Endodermal cell (in vitro differentiated cells): ENCODE results near the gene KDELR1. TPM values are rescaled to one million over a fixed set of nuclear protein-coding genes. Genes with fewer than 3 reads are reported as not detected.

Experiments
- DNase-seq: peaks from one replicate; pipeline ENCODE4 v3.0.0-alpha.2; 2017
- H3K27ac ChIP-seq: 2 replicates; pipeline ENCODE4 v1.5.1; 2013; ENCODE audit warnings: mild to moderate bottlenecking, low read depth, low read length, moderate library complexity
- H3K27me3 ChIP-seq: 2 replicates; pipeline ENCODE4 v1.6.1; 2013; ENCODE audit warnings: mild to moderate bottlenecking, low read length, moderate library complexity; ENCODE audit not compliant: insufficient read depth, control insufficient read depth, poor library complexity, severe bottlenecking
- H3K36me3 ChIP-seq: 2 replicates; pipeline ENCODE4 v1.7.0; 2013; ENCODE audit warnings: mild to moderate bottlenecking, low read length, moderate library complexity; ENCODE audit not compliant: control insufficient read depth, insufficient read depth
- H3K4me1 ChIP-seq: one replicate; pipeline ENCODE4 v1.7.0; 2013; ENCODE audit warnings: low read length; ENCODE audit not compliant: control insufficient read depth, insufficient read depth
- H3K4me3 ChIP-seq: 2 replicates; pipeline ENCODE4 v1.5.1; 2013; ENCODE audit warnings: mild to moderate bottlenecking, low read length, moderate library complexity
- H3K9ac ChIP-seq: 2 replicates; pipeline ENCODE4 v1.6.1; 2013; ENCODE audit warnings: mild to moderate bottlenecking, low read length, moderate library complexity; ENCODE audit not compliant: poor library complexity, severe bottlenecking; ENCODE audit errors: extremely low read depth
- H3K9me3 ChIP-seq: 2 replicates; pipeline ENCODE4 v1.6.1; 2013; ENCODE audit warnings: mild to moderate bottlenecking, low read length, moderate library complexity; ENCODE audit not compliant: control insufficient read depth
- H3K27ac Mint-ChIP-seq: 2 replicates; pipeline ENCODE4 v1.8.0; 2020; ENCODE audit warnings: mixed read lengths
- H3K27me3 Mint-ChIP-seq: 2 replicates; pipeline ENCODE4 v1.8.0; 2021; ENCODE audit warnings: mild to moderate bottlenecking, mixed read lengths; ENCODE audit not compliant: insufficient read depth
- H3K36me3 Mint-ChIP-seq: 2 replicates; pipeline ENCODE4 v1.8.0; 2020; ENCODE audit warnings: low read depth, mixed read lengths
- H3K4me1 Mint-ChIP-seq: 2 replicates; pipeline ENCODE4 v1.8.0; 2020; ENCODE audit warnings: mixed read lengths
- H3K4me3 Mint-ChIP-seq: 2 replicates; pipeline ENCODE4 v1.8.0; 2020; ENCODE audit warnings: mild to moderate bottlenecking, moderate library complexity, mixed read lengths
- H3K9me3 Mint-ChIP-seq: 2 replicates; pipeline ENCODE4 v1.8.0; 2020; ENCODE audit warnings: mild to moderate bottlenecking, mixed read lengths
- WGBS, 2 experiments: methylation state at CpG; one replicate each; pipeline versions ENCODE4 v1.1.5 to v1.1.7; 2013; ENCODE audit warnings: missing lambda C conversion rate in 2 of 2, mixed read lengths in 1 of 2; ENCODE audit not compliant: insufficient coverage in 1 of 2, insufficient read length in 1 of 2; 5-methylcytosine and 5-hydroxymethylcytosine counted together
- total RNA-seq, 2 donors: library from RNA; stranded (reverse); fragmentation: NEBNext Ultra II Directional in 1 of 2; extraction: Animal tissue kit (Norgen Biotek cat#: 25700) in 1 of 2; gene quantifications; 2 replicates in 1 of 2; 3 replicates in 1 of 2; pipeline ENCODE4 v1.2.1, GENCODE V29; 2021
- TF ChIP-seq, protein P1 (sequence below): fragments of 200-600 bp; sonication (generic); conservative IDR thresholded peaks from 2 replicates; pipeline ENCODE4 v1.5.0; 2021; ENCODE audit warnings: antibody characterized with exemption, mild to moderate bottlenecking

The KDELR1 gene
- total RNA-seq, 2 donors from 2014 or later, result 227 to 285 TPM

DNA sequence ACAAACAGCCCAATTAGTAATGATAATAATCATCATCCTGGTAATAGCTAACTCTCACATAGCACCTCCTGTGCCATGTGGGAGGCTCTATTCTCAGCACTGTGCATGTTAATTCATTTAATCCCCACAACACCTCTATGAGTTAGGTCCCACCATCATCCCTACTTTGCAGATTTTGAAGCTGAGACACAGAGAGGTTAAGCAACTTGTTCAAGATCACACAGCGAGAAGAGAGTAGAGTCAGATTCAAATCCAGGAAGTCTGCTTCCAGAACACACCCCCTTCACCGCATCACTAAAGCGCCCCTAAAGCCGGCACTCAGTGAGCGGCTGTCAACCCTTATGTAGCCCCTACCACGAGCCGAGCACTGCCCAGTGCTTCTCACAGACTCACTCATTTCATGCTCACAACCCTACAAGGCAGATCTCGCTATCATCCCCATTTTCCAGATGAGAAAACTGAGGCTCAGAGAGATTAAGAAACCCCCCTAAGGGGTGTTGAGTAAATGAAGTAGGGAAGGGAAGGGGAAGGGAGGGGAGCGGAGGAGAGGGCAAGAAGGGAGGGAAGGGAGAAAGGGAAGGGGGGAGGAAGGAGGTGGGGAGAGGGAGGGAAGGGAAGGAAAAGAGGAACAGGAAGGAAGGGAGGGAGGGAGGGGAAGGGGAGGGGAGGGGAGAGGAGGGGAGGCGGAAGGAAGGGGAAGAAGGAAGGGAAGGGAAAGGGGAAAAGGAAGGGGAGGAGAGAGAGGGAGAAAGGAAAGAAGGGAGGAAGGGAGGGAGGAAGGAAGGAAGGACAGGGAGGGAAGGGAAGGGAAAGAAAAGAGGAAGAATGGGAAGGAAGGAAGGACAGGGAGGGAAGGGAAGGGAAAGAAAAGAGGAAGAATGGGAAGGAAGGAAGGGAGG is 49.6 kb downstream of the KDELR1 start:
- WGBS, 2 experiments, result 85 to 96% methylated on average over 9 to 10 of the region's 10 CpGs

DNA sequence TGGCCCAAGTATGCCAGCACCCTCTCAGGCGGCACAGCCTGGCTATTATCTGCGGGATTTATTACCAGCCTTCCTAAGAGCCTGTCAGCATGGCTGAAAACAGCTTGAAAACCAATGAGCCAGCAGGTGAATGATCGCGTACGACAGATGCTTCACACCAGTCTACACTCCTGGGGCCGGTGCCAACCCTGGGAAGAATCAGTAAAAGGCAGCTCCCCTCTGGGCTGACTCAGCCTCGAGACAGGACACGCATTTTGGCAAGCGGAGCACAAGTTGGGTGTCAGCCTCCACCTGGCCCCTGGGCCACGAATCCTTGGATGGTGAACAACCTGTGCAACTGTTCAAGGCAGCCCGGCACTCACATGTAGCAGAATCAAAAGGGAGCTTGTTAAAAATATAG is 50.4 kb downstream of the KDELR1 start:
- 94 to 97% methylated on average over 11 of the region's 11 CpGs for WGBS, 2 experiments
- Histone ChIP-seq H3K9ac (no peak overlapping the region), H3K27me3 (no peaks in the 10 kb centered on the region), H3K36me3 (no peaks in the 10 kb centered on the region), H3K27ac (no peak overlapping the region), H3K4me1 (no peaks in the 10 kb centered on the region), H3K9me3 (no peaks in the 10 kb centered on the region), H3K4me3 (no peak overlapping the region)
- Mint-ChIP-seq H3K27ac (no peak overlapping the region), H3K4me1 (no peaks in the 10 kb centered on the region), H3K9me3 (no peaks in the 10 kb centered on the region), H3K4me3 (no peak overlapping the region), H3K27me3 (no peaks in the 10 kb centered on the region), H3K36me3 (no peaks in the 10 kb centered on the region)
- DNase-seq, result no peak
- TF ChIP-seq, protein P1, sequence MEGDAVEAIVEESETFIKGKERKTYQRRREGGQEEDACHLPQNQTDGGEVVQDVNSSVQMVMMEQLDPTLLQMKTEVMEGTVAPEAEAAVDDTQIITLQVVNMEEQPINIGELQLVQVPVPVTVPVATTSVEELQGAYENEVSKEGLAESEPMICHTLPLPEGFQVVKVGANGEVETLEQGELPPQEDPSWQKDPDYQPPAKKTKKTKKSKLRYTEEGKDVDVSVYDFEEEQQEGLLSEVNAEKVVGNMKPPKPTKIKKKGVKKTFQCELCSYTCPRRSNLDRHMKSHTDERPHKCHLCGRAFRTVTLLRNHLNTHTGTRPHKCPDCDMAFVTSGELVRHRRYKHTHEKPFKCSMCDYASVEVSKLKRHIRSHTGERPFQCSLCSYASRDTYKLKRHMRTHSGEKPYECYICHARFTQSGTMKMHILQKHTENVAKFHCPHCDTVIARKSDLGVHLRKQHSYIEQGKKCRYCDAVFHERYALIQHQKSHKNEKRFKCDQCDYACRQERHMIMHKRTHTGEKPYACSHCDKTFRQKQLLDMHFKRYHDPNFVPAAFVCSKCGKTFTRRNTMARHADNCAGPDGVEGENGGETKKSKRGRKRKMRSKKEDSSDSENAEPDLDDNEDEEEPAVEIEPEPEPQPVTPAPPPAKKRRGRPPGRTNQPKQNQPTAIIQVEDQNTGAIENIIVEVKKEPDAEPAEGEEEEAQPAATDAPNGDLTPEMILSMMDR, result no peak

More for the DNA sequence above, 49.6 kb downstream of the KDELR1 start:
- Mint-ChIP-seq H3K27me3 (no peaks in the 10 kb centered on the region), H3K36me3 (no peaks in the 10 kb centered on the region), H3K4me1 (no peaks in the 10 kb centered on the region), H3K4me3 (no peak overlapping the region), H3K9me3 (no peaks in the 10 kb centered on the region), H3K27ac (no peak overlapping the region)
- no peak for DNase-seq
- TF ChIP-seq, protein P1, result no peak
- Histone ChIP-seq H3K4me3 (no peak overlapping the region), H3K9me3 (no peaks in the 10 kb centered on the region), H3K4me1 (no peaks in the 10 kb centered on the region), H3K9ac (no peak overlapping the region), H3K36me3 (no peaks in the 10 kb centered on the region), H3K27me3 (no peaks in the 10 kb centered on the region), H3K27ac (no peak overlapping the region)

DNA sequence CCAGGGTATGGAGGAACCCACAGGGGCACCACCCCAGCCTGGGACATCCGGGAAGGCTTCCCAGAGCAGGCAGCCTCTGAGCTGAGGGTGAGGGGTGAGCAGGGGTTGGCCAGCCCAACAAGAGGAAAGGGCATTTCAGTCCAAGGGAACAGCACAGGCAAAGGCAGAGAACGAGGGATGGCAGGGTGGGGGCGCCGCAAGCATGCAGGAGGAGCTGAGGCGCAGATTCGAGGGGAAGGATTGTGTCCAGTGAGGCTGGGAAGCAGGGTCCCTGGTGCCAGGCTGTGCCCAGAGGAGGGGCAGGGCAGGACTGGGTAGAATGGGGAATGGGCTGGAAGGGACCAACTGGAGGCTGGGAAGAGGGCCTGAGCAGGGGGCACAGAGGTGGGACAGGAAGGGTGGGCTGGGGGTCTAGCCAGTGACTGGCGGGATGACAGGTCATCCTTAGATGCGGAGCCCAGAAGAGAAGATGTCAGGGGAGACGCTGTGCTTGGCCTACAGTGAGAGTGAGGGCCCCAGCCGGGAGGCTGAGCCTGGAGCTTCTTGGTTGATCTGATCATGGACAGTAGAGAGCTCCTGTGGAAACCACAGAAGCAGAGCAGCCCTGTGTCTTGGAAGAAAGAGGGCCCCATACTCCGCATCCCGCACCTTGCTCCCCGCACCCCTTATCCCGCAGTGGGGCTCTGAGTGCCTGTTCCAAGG is 52.4 kb downstream of the KDELR1 start:
- Histone ChIP-seq H3K9ac (no peak overlapping the region), H3K27ac (peak overlapping the region; percentile 32), H3K4me3 (no peak overlapping the region), H3K4me1 (no peaks in the 10 kb centered on the region), H3K27me3 (no peaks in the 10 kb centered on the region), H3K36me3 (no peaks in the 10 kb centered on the region), H3K9me3 (no peaks in the 10 kb centered on the region)
- no peak for DNase-seq
- Mint-ChIP-seq H3K4me3 (no peak overlapping the region), H3K36me3 (no peaks in the 10 kb centered on the region), H3K27ac (no peak overlapping the region), H3K27me3 (peaks cover 8% of the 10 kb centered on the region), H3K9me3 (no peaks in the 10 kb centered on the region), H3K4me1 (no peaks in the 10 kb centered on the region)
- 84 to 91% methylated on average over 8 to 14 of the region's 14 CpGs for WGBS, 2 experiments
- TF ChIP-seq, protein P1, result no peak
